Glomerular endothelial cell (primary cell): ENCODE data around the gene LMF2. TPM values are rescaled to one million over a fixed set of nuclear protein-coding genes. Genes with fewer than 3 reads are reported as not detected.

Source experiments
- DNase-seq: peaks from one replicate; pipeline ENCODE4 v3.0.0-alpha.2; 2011; ENCODE audit warnings: low read depth, low spot score; ENCODE audit errors: extremely low read depth
- total RNA-seq: library from RNA; depleted of rRNA; stranded (reverse); fragments of >200 nt; gene quantifications from 2 replicates; pipeline ENCODE4 v1.2.3, GENCODE V29; 2015

LMF2 gene
- total RNA-seq, 1 donor from 2014 or later = 93.8 TPM

GRCh38 chr22:50468626-50469025 is 38.9 kb downstream of the LMF2 start:
- DNase-seq = no peak

DNA sequence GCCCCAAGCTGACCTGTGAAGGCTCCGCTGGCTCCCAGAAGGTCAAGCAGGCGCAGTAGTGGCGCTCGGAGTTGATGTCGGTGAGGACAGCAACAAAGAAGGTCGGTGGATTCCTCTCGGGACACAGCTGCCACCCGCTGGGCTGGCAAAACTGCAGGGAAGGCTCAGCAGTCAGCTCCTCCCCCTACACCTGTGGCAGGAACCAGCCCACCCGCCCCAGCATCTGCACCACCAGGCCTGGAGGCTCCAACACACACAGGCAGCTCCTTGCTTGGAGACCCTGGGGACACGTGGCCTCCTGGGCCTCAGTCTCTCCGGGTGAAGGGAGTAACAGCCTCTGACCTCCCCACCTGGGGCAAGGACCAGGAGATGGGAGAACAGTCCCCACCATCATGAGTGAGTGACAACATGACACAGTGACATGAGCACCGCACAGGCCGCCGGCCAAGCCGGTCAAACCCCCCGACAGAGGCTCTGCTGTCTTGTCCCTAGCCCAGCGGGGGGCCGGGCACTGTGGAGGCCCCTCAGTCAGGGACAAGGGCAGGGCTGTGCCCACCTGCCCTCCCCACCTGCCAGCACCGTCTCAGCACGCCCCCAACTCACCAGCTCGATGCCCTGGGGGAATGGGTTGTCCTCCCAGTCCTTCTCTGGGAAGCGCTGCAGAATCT is 39.6 kb downstream of the LMF2 start:
- no peak for DNase-seq

GRCh38 chr22:50467341-50467740 is 40.2 kb downstream of the LMF2 start:
- no peak for DNase-seq

GRCh38 chr22:50465066-50465930 is 42.2 kb downstream of the LMF2 start:
- no peak for DNase-seq

DNA sequence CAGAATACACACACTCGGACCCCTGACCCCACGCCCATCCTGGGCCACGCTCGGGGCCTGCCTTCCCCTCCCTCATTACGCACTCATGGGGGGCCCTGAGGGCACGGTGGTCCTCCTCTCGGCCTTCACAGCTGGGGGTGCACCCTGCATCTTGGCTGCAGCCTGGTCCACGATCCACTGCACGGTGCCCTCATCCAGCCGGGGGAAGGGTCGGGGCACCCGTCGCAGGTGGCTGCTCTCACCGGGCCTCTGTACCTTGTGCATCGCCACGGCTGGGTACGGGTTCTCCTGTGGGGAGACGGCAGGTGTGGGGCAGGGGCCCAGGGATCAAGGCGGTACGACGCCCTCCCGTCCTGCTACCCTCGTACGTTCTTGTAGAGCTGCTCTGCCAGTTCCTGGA is 43.1 kb downstream of the LMF2 start:
- no peak for DNase-seq

- DNase-seq = no peak
Observed at GRCh38 chr22:50463188-50463900, 44.2 kb downstream of the LMF2 start.

GRCh38 chr22:50461979-50462540 is 45.4 kb downstream of the LMF2 start:
- no peak for DNase-seq

GRCh38 chr22:50461536-50461935 is 46.0 kb downstream of the LMF2 start:
- DNase-seq = no peak

DNA sequence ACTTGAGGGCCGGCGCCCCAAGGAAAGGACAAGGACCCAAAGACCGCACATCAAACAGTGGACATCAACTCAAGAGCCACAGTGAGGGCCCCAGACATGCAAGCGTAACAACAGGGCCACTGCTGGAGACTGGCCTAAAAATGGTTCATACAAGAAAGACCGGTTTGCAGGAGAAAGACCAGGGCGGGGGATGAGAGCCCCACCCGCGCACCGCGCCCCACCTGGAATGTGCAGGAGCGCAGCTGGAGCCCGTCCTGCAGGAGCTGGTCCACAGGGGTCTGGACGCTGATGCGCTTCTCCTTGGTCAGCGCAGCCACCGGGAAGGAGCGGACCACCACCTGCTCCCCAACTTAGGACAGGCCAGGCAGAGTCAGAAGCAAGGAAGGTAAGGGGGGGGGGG is 46.6 kb downstream of the LMF2 start:
- DNase-seq = no peak

- no peak for DNase-seq
Observed at GRCh38 chr22:50459496-50460140, 47.9 kb downstream of the LMF2 start.

DNA sequence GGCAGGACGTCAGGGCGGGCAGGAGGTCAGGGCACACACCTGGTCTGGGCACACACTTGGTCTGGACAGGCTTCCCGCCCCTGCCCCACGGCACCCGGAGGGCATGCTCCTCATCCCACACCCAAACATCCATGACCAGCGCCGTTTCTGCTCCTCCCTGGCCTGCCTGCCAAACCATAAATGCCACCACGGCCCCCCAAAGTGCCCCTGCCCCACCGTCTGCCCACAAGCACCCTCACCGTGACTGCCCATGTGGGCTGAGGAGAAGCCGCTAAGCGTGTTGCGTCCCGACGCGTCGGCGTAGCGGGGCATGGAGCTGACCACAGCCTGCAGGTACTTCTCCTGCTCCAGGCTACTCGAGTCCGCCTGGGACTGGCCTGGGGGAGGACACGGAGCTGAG is 48.5 kb downstream of the LMF2 start:
- no peak for DNase-seq

DNA sequence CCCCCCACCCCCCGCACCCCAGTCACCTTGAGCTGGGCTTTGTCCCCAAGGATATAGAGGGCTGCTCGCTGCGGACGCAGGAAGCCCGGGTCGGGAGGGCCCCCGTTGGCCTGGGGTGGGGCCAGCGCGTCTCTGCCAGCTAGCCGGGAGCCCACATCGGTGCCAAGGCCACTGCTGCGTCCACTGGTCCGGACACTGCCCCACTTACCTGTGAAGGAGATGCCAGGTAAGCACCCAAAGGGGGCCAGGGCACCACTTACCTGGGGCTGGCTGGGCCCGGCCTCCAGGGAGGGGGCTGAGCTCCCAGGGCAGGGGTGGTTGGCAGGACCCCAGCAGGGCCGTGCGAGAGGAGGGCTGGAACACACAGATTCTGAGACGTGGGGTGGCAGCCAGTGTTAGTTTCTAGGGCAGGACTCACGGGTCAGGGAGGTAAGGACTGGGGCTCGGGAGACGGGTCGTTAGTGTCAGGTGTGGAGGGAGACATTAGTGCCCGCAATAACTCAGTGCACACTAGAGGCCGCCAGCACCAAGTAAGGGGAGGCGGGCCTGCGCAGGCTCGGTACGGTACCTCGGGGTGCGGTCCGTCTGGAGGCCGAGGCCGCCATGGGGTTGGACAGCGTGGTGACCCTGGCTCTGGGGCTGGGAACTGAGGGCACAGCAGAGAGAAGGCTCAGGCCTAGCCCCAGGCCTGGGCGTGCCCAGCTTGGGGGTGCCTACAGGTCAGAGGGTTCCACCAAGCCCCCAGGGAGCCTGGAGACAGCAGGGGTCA is 50.9 kb downstream of the LMF2 start:
- DNase-seq = no peak

GRCh38 chr22:50456026-50456425 is 51.5 kb downstream of the LMF2 start:
- DNase-seq = no peak

DNA sequence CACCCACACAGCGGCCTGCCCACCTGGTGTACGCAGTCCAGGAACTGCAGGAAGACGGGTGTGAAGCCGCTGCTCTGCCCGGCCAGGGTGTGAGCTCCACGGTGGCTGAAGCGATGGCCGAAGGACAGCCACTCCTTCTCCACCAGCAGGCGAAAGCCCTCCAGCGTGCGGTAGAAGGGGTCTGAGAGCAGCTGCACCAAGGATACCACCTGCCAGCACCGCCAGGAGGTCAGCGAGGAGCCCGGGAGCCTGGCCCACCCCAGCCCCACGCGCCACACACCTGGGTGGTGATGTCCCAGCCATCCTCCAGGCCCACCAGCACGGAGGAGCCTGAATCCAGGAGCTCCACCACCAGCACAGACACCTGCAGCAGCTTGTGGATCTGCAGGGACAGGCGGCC is 52.3 kb downstream of the LMF2 start:
- no peak for DNase-seq

DNA sequence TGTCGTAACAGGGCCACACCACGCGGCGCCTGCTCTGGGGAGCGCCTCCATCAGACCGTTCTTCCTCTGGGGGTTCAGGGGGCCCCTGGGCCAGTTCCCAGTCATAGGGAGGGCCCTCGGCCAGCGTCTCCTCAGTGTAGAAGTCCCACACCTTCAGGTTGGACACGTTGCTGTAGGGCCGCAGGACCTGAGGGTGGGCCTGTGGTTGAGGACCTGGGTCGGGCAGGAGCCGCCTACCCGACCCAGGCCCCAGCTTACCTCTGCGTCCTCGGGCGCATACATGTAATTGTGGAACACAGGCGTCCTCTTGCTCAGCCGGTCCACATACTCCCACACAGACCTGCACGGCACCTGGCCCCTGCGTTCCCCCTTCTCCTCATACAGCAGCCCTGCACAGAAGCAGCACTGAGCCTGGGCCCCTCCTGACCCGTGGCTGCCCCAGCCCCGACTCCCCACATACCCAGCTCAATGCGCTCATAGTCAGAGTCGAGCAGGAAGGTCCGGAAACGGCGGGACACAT is 52.9 kb downstream of the LMF2 start:
- no peak for DNase-seq

Other genes starting within 250 kb of the LMF2 start
- gene MAPK12, start 246.0 kb downstream of the LMF2 start, total RNA-seq = 72.5 and 74.8 TPM in 2 replicates
- 34.5 and 39.3 TPM in 2 replicates for gene MAPK11, start 237.3 kb downstream of the LMF2 start, total RNA-seq
- gene PLXNB2, start 200.1 kb downstream of the LMF2 start, total RNA-seq = 130 and 233 TPM in 2 replicates
- 6.4 and 15.2 TPM in 2 replicates for gene DENND6B, start 180.7 kb downstream of the LMF2 start, total RNA-seq
- 46.5 and 67.4 TPM in 2 replicates for gene PPP6R2, start 164.4 kb downstream of the LMF2 start, total RNA-seq
- 53.7 and 66.0 TPM in 2 replicates for gene SBF1, start 32.7 kb downstream of the LMF2 start, total RNA-seq
- gene ADM2, start 26.2 kb downstream of the LMF2 start, total RNA-seq = 3.1 and 5.4 TPM in 2 replicates
- gene MIOX, start 20.8 kb downstream of the LMF2 start, total RNA-seq = not detected in 2 replicates
- gene NCAPH2, start 522 bp upstream of the LMF2 start, total RNA-seq = 20.9 and 30.9 TPM in 2 replicates
- gene SCO2, start 17.9 kb upstream of the LMF2 start, total RNA-seq = 2.6 and 7.3 TPM in 2 replicates
- gene TYMP, start 22.3 kb upstream of the LMF2 start, total RNA-seq = 11.3 and 23.9 TPM in 2 replicates
- not detected in 2 replicates for gene KLHDC7B, start 38.2 kb upstream of the LMF2 start, total RNA-seq
- 1.7 and 2.6 TPM in 2 replicates for gene SYCE3, start 55.2 kb upstream of the LMF2 start, total RNA-seq
- 10.7 TPM in 1 of 2 replicates, not detected in the other for gene CPT1B, start 70.7 kb upstream of the LMF2 start, total RNA-seq
- gene CHKB, start 75.1 kb upstream of the LMF2 start, total RNA-seq = 42.7 and 60.4 TPM in 2 replicates
- 0.29 and 0.58 TPM in 2 replicates for gene MAPK8IP2, start 93.1 kb upstream of the LMF2 start, total RNA-seq
- 59.4 and 73.5 TPM in 2 replicates for gene ARSA, start 120.5 kb upstream of the LMF2 start, total RNA-seq
- 51.9 and 103 TPM in 2 replicates for gene SHANK3, start 165.1 kb upstream of the LMF2 start, total RNA-seq
- 0.76 TPM in 1 of 2 replicates, not detected in the other for gene ACR, start 230.5 kb upstream of the LMF2 start, total RNA-seq